Vagina (tissue), 2 donors: ENCODE measurements around the gene AMDHD1.

ENCODE experiments used
- POLR2A ChIP-seq, 2 donors: fragments of 450-650 bp; IDR thresholded peaks; one replicate each; pipeline ENCODE4 v1.6.1; 2017; ENCODE audit warnings: antibody characterized with exemption in 2 of 2, mild to moderate bottlenecking in 2 of 2, moderate library complexity in 2 of 2
- POLR2AphosphoS5 ChIP-seq, 2 donors: sonication (generic); formaldehyde crosslinking; IDR thresholded peaks; one replicate each; pipeline ENCODE4 v1.9.0; 2017; ENCODE audit warnings: antibody characterized with exemption in 2 of 2, mild to moderate bottlenecking in 2 of 2, low read depth in 1 of 2; ENCODE audit not compliant: insufficient read depth in 1 of 2
- TF ChIP-seq, protein P1 (sequence below), 3 experiments: fragments of 450-650 bp in 2 of 3; fragments of 200-600 bp in 1 of 3; sonication (generic) in 1 of 3; IDR thresholded peaks; one replicate each; pipeline ENCODE4 v1.5.1; 2017 to 2019; ENCODE audit warnings: antibody characterized with exemption in 3 of 3, mild to moderate bottlenecking in 2 of 3, moderate library complexity in 2 of 3

DNA sequence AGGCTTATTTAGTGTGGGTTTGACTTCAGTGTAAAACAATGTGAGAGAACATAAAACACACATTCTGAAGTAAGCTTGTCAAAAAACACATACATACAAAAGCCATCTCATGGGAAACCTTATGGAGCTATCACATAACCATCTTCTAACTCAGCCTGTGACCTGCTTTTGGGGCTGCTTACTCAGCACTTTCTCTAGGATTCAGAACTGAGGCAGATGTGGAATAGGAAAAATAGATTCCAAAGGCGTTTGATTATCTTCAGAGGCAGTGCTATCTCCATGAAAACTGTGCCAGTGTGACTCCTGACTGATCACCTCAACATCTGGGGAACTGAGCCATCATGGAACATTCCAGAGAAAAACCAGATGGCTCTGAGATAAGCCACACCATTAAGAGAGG, 39.5 kb downstream of the AMDHD1 start:
- TF ChIP-seq, protein P1, sequence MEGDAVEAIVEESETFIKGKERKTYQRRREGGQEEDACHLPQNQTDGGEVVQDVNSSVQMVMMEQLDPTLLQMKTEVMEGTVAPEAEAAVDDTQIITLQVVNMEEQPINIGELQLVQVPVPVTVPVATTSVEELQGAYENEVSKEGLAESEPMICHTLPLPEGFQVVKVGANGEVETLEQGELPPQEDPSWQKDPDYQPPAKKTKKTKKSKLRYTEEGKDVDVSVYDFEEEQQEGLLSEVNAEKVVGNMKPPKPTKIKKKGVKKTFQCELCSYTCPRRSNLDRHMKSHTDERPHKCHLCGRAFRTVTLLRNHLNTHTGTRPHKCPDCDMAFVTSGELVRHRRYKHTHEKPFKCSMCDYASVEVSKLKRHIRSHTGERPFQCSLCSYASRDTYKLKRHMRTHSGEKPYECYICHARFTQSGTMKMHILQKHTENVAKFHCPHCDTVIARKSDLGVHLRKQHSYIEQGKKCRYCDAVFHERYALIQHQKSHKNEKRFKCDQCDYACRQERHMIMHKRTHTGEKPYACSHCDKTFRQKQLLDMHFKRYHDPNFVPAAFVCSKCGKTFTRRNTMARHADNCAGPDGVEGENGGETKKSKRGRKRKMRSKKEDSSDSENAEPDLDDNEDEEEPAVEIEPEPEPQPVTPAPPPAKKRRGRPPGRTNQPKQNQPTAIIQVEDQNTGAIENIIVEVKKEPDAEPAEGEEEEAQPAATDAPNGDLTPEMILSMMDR (IDR thresholded peaks at IDR 0.05), result no peak
- TF ChIP-seq POLR2A (IDR thresholded peaks at IDR 0.05), result no peak
- TF ChIP-seq POLR2AphosphoS5 (IDR thresholded peaks at IDR 0.05; ENCODE audit: insufficient read depth in 1 of 2, low read depth in 1 of 2), result no peak
